ENCODE results near the gene FABP3. TPM values are rescaled to one million over a fixed set of nuclear protein-coding genes. Genes with fewer than 3 reads are reported as not detected.

Gene FABP3
- total RNA-seq (2014; rRNA removed; shearing (Covaris generic)): 0.89 and 2.7 TPM in 2 replicates

GRCh38 chr1:31373056-31373896, at the start of gene FABP3:
TSS of gene FABP3 (minus strand) at chr1:31373076. CDS start at chr1:31373014, 62 bp downstream.
- DNase-seq (ENCODE audit: low read depth): peak; percentile 78

DNA sequence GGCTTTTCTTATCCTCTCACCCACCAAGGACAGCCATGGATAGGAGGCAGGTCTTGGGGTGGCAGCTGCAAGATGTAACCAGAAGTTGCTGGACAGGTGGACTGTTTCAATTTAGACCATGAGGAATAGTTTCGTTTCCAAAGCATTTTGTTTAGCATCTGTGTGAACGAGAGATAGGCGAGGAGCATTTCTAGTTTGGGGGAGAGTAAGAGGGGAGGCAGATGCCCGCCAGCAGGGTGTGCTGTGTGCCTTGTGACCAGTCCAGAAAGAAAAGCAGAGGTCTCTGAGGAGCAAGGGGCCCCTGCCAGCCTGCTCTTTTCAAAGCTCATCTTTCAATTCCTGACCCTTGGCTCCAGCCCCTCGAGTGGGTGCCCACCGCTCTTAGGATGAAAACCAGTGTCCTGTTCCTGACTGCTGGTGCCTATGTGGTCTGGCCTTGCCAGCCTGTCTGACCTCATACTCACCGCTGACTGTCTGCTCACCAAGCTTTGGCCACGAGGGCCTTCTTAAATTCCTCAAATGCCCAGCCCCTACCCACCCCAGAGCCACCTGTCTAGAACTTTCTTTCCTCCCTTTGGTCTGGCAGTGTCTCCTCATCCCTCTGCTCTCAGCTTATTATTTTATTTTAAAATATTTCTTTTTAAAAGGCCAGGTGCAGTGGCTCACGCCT, 48.6 kb upstream of the FABP3 start:
- peak; percentile 42 for DNase-seq (ENCODE audit: low read depth)

DNA sequence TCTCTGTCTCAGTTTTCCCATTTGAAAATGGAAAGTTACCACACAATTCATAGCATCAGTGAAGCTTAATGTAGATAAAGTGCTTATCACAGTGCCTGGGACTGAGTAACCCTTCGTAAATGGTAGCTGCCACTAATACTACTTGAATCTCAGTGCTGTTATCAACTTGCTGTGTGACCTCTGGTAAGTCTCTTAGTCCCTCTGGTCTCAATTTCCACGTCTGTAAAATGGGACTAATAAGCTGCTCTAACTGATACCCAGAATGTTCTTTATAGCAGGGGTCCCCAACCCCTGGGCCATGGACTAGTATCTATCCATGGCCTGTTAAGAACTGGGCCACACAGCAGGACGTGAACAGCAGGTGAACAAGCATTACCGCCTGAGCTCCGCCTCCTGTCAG, 47.8 kb upstream of the FABP3 start:
- no peak for DNase-seq (ENCODE audit: low read depth)

GRCh38 chr1:31418626-31419323, 45.9 kb upstream of the FABP3 start:
- DNase-seq (ENCODE audit: low read depth): no peak

DNA sequence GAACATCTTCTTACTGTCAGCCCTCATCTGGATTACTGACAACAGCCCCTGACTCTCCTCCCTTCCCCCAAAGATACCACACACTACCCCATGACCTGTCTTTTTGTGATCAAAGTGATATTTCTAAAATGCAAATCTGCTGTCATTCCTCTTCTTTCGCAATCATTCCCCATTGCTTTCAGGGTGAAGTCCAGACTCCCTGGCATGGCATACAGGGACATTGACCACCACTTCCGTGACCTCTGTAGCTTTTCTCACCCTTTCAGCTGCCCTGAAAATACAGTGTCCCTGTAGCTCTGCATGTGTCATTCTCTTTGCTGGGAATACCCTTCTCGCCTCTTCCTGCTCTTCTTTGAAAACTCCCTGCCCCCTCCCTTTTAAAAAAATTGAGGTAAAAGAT, 44.3 kb upstream of the FABP3 start:
- DNase-seq (ENCODE audit: low read depth): no peak

GRCh38 chr1:31416101-31416736, 43.3 kb upstream of the FABP3 start:
- peak; percentile 56 for DNase-seq (ENCODE audit: low read depth)

GRCh38 chr1:31415658-31416057, 42.8 kb upstream of the FABP3 start:
- peak; percentile 40 for DNase-seq (ENCODE audit: low read depth)

- DNase-seq (ENCODE audit: low read depth): no peak
Measured at GRCh38 chr1:31414980-31415370, 42.1 kb upstream of the FABP3 start.

GRCh38 chr1:31413405-31414001, 40.6 kb upstream of the FABP3 start:
- DNase-seq (ENCODE audit: low read depth): peak; percentile 73

DNA sequence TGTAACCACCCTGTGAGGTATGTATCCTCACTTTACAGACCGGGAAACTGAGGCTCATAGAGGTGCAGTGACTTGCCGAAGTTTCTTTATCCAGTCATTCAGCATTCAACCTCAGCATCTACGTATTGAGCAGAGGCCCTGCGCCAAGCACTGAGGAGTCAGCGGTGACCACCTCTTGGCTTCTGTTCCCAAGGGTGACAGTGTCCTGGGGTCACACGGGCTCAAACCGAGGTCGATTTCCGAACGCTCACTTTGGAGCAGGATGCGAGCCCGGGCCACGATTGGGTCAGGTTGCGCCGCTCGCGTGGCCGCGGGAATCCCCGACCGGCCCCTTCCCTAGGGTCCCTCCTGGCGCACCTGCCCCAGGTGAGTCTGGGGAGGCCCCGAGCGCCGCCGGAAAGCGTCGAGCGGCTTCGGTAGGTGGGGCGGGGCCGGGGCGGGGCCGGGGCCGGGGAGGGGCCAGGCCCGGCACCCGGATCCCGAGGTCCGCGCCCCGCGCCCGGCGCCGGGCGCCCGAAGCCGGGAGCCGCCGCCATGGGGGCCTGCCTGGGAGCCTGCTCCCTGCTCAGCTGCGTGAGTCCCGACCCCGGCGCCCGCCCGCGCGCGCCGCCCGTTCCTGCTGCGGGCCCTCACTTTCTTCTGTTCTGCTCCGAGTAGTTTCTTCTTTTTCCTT, 40.0 kb upstream of the FABP3 start, which contains the start of gene SERINC2:
TSS of gene SERINC2 (plus strand) at position 482 of the 673 bp plus-strand sequence. CDS start at position 535, 53 bp downstream.
- DNase-seq (ENCODE audit: low read depth): no peak

- DNase-seq (ENCODE audit: low read depth): no peak
Measured at GRCh38 chr1:31412205-31412604, 39.3 kb upstream of the FABP3 start.

GRCh38 chr1:31410871-31411270, 38.0 kb upstream of the FABP3 start:
- peak; percentile 73 for DNase-seq (ENCODE audit: low read depth)

DNA sequence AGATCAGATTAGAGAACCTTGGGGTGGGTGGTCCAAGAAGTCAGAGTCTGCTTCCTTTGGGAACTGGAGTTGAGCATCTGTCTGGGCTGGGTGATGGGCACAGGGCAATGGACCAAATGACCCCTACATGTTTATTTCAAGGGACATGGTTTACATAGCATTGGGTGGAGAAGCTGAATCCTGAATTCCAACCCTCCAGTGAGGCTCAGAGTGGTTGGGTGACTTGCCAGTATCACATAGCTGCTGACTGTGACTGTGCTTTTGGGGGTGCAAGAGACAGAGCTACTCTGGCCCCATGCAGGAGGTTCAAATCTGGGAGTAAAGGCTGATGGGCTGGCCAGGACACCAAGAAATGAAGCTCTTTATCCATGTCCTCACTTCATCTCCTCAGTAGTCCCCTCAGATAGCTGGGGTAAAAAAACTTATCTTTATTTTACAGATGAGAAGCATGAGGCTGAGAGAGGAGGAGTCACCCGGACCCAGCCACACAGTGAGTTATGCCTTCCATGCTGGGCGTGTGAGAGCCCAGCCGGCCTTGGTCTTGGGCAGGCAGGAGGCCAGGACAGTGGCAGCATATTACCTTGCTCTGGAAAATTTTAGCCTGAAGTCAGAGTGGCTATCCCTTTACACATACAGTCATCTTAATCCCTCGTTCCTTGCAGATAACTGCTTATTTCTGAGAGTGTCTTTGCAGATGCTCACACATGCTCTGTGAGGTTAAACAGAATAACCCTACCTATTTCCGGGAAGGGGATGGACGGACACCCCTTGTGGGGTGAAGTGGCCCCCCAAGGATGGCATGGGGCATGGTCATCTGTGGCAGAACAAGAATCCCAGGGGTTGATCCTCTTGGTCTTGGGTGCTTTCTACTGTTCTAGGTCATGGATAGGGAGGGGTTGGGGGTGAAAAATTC, 37.3 kb upstream of the FABP3 start:
- peak; percentile 65 for DNase-seq (ENCODE audit: low read depth)

DNA sequence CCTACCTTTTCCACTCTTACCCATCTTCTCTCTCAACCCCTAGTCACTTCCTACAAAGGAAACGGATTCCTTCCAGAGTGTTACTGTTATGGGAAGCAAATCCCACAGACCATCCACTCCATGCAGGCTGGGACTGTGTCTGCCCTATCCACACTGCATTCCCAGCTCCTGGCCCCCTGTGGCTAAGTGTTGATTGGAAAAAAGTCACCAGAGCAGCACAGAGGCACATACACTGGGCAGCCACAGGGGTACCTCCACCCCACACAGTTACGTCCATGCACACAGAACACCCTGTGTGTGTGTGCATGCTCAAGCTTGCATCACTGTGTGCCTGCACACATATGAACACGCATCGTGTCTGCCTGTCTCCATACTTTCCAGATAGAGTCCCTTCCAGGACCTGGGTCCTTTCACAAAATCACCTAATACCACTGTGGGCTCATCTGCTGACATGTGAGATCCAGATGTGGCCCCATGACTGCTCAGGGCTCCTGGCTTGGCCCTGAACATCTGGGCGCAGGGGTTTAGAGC, 36.0 kb upstream of the FABP3 start:
- DNase-seq (ENCODE audit: low read depth): no peak

- no peak for DNase-seq (ENCODE audit: low read depth)
Measured at GRCh38 chr1:31407029-31407626, 34.3 kb upstream of the FABP3 start.

GRCh38 chr1:31405578-31406245, 32.8 kb upstream of the FABP3 start:
- no peak for DNase-seq (ENCODE audit: low read depth)

DNA sequence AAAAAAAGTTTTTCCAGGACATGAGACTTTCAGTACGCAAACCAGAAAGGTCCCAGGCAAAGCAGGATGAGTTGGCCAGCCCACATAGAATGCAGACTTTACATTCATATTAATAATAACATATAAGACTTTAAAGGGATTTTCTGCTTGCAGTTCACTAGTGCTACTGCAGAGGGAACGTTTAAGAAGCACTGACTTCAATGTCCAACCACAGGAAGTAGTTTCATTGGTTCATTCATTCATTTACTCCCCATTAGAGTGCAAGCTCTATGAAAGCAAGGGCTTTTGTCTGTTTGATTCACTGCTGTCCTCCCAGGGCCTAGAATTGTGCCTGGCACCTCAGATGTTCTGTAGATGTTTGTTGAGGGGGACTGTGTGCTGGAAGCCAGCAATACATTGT, 28.4 kb upstream of the FABP3 start:
- DNase-seq (ENCODE audit: low read depth): no peak

GRCh38 chr1:31400393-31400792, 27.5 kb upstream of the FABP3 start:
- DNase-seq (ENCODE audit: low read depth): no peak

DNA sequence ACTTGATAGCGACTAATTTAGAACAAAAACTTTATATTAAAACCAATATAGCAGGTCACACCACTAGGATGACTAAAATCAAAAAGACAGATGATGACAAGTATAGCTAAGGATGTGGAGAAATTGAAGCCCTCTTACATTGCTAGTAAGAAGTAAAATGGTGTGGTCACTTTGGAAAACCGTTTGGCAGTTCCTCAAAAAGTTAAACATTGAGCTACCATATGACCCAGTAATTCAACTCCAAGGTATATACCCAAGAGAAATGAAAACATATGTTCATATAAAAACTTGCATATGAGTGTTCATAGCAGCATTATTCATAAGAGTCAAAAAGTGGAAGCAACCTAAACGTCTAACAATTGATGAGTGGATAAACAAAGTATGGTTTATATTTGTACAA, 27.1 kb upstream of the FABP3 start:
- DNase-seq (ENCODE audit: low read depth): no peak

All from M059J (cell line).